Measurements from ENCODE around the gene SLC27A6.

DNA sequence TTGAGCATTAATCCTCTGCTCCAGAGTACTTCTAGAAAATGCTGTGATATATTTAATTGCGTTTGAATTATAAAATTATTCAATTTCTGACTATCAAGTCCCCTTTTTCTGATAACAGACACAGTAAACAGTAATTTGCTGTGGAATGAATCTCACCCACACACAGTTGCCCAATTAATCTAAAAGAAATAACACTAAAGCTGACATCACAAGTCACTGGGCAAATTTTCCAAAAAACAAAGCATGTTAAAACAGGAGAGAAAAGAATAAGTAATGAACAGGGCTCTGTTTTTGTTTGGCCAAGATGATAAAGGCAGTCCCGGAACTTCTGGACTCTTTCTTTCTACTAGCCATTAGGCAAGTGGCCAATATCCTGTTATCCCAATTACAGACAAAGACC lies 56.5 kb downstream of the SLC27A6 start:
- TF ChIP-seq, protein P1, sequence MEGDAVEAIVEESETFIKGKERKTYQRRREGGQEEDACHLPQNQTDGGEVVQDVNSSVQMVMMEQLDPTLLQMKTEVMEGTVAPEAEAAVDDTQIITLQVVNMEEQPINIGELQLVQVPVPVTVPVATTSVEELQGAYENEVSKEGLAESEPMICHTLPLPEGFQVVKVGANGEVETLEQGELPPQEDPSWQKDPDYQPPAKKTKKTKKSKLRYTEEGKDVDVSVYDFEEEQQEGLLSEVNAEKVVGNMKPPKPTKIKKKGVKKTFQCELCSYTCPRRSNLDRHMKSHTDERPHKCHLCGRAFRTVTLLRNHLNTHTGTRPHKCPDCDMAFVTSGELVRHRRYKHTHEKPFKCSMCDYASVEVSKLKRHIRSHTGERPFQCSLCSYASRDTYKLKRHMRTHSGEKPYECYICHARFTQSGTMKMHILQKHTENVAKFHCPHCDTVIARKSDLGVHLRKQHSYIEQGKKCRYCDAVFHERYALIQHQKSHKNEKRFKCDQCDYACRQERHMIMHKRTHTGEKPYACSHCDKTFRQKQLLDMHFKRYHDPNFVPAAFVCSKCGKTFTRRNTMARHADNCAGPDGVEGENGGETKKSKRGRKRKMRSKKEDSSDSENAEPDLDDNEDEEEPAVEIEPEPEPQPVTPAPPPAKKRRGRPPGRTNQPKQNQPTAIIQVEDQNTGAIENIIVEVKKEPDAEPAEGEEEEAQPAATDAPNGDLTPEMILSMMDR (IDR thresholded peaks at IDR 0.05), result no peak
- no peak for TF ChIP-seq POLR2A (IDR thresholded peaks at IDR 0.05)
